ENCODE data around the gene BCDIN3D. TPM values are rescaled to one million over a fixed set of nuclear protein-coding genes. Genes with fewer than 3 reads are reported as not detected.

The BCDIN3D gene
- total and polyA plus RNA-seq, 10 of the 15 experiments (the other 5 are each of a cell fraction or from before 2014, with no cell fraction given): 3.7 to 7.2 (median 6.4) TPM

DNA sequence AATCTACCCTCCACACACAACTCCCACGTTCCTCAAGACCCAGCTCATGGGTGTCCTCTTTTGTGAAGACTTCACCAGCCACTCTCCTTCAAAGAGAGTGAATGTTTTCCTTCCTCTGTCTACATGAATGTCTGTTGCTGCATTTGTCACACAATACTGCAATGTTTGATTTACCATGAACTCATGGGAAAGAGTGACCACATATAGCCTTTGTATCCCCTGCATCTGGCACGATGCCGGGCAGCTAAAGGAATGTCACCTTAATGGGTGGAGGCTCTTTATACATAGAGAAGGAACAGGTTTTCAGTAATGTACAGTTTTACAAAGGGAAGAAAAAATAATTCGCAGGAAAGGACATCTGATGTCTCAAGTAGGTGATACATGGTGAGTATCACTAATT lies 12.1 kb upstream of the BCDIN3D start:
- WGBS (ENCODE audit: insufficient coverage, insufficient replicate concordance, low lambda C conversion rate, missing lambda C conversion rate): 45% methylated on average over 4 of the region's 4 CpGs
- Histone ChIP-seq H3K4me2 (ENCODE audit: control insufficient read depth, insufficient read depth) (no peak overlapping the region), H3K79me2 (ENCODE audit: control insufficient read depth, insufficient read depth, low read length) (no peaks in the 10 kb centered on the region), H2AFZ (ENCODE audit: control insufficient read depth, low read depth, low read length) (no peak overlapping the region), H4K20me1 (ENCODE audit: control insufficient read depth, insufficient read depth) (no peaks in the 10 kb centered on the region), H3K4me3 (no peak overlapping the region), H3K9ac (ENCODE audit: control insufficient read depth, insufficient read depth, low read length) (no peak overlapping the region), H3K27me3 (replicated peaks in 1 of 2; ENCODE audit: control insufficient read depth in 2 of 2, insufficient read depth in 2 of 2, low read length in 1 of 2) (no peaks in the 10 kb centered on the region), H3K27ac (ENCODE audit: control insufficient read depth, insufficient read depth) (no peak overlapping the region), H3K36me3 (ENCODE audit: control insufficient read depth in 2 of 2, insufficient read depth in 2 of 2, low read length in 1 of 2) (no peaks in the 10 kb centered on the region), H3K4me1 (ENCODE audit: control insufficient read depth, insufficient read depth, low read length) (no peaks in the 10 kb centered on the region), H3K9me3 (replicated peaks; ENCODE audit: control insufficient read depth, insufficient read depth, low read length) (no peaks in the 10 kb centered on the region)
- no peak for DNase-seq (ENCODE audit: low read depth, low spot score)
- in situ Hi-C loops (cut with MboI) (no loop called here), intact Hi-C loops (cut with micrococcal nuclease; ENCODE audit: unreplicated experiment) (no loop called here)
- BruUV-seq (replicated peaks): no TSS peak
- SMC1A ChIA-PET (ENCODE audit: uncharacterized antibody, unreplicated experiment): no interaction called here
- ATAC-seq: no peak
- TF ChIP-seq, protein P1, sequence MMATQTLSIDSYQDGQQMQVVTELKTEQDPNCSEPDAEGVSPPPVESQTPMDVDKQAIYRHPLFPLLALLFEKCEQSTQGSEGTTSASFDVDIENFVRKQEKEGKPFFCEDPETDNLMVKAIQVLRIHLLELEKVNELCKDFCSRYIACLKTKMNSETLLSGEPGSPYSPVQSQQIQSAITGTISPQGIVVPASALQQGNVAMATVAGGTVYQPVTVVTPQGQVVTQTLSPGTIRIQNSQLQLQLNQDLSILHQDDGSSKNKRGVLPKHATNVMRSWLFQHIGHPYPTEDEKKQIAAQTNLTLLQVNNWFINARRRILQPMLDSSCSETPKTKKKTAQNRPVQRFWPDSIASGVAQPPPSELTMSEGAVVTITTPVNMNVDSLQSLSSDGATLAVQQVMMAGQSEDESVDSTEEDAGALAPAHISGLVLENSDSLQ (IDR thresholded peaks at IDR 0.05): no peak
- no peak for TF ChIP-seq ZBED1 (IDR thresholded peaks at IDR 0.05; ENCODE audit: borderline replicate concordance)
- TF ChIP-seq BMI1 (IDR thresholded peaks at IDR 0.05; ENCODE audit: borderline replicate concordance): no peak
- TF ChIP-seq, protein P2, sequence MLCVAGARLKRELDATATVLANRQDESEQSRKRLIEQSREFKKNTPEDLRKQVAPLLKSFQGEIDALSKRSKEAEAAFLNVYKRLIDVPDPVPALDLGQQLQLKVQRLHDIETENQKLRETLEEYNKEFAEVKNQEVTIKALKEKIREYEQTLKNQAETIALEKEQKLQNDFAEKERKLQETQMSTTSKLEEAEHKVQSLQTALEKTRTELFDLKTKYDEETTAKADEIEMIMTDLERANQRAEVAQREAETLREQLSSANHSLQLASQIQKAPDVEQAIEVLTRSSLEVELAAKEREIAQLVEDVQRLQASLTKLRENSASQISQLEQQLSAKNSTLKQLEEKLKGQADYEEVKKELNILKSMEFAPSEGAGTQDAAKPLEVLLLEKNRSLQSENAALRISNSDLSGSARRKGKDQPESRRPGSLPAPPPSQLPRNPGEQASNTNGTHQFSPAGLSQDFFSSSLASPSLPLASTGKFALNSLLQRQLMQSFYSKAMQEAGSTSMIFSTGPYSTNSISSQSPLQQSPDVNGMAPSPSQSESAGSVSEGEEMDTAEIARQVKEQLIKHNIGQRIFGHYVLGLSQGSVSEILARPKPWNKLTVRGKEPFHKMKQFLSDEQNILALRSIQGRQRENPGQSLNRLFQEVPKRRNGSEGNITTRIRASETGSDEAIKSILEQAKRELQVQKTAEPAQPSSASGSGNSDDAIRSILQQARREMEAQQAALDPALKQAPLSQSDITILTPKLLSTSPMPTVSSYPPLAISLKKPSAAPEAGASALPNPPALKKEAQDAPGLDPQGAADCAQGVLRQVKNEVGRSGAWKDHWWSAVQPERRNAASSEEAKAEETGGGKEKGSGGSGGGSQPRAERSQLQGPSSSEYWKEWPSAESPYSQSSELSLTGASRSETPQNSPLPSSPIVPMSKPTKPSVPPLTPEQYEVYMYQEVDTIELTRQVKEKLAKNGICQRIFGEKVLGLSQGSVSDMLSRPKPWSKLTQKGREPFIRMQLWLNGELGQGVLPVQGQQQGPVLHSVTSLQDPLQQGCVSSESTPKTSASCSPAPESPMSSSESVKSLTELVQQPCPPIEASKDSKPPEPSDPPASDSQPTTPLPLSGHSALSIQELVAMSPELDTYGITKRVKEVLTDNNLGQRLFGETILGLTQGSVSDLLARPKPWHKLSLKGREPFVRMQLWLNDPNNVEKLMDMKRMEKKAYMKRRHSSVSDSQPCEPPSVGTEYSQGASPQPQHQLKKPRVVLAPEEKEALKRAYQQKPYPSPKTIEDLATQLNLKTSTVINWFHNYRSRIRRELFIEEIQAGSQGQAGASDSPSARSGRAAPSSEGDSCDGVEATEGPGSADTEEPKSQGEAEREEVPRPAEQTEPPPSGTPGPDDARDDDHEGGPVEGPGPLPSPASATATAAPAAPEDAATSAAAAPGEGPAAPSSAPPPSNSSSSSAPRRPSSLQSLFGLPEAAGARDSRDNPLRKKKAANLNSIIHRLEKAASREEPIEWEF (IDR thresholded peaks at IDR 0.05; ENCODE audit: insufficient replicate concordance, low read depth, low read length): no peak
- no peak for TF ChIP-seq CHD1 (IDR thresholded peaks at IDR 0.05; ENCODE audit: low read depth, low read length)
- TF ChIP-seq, protein P3, sequence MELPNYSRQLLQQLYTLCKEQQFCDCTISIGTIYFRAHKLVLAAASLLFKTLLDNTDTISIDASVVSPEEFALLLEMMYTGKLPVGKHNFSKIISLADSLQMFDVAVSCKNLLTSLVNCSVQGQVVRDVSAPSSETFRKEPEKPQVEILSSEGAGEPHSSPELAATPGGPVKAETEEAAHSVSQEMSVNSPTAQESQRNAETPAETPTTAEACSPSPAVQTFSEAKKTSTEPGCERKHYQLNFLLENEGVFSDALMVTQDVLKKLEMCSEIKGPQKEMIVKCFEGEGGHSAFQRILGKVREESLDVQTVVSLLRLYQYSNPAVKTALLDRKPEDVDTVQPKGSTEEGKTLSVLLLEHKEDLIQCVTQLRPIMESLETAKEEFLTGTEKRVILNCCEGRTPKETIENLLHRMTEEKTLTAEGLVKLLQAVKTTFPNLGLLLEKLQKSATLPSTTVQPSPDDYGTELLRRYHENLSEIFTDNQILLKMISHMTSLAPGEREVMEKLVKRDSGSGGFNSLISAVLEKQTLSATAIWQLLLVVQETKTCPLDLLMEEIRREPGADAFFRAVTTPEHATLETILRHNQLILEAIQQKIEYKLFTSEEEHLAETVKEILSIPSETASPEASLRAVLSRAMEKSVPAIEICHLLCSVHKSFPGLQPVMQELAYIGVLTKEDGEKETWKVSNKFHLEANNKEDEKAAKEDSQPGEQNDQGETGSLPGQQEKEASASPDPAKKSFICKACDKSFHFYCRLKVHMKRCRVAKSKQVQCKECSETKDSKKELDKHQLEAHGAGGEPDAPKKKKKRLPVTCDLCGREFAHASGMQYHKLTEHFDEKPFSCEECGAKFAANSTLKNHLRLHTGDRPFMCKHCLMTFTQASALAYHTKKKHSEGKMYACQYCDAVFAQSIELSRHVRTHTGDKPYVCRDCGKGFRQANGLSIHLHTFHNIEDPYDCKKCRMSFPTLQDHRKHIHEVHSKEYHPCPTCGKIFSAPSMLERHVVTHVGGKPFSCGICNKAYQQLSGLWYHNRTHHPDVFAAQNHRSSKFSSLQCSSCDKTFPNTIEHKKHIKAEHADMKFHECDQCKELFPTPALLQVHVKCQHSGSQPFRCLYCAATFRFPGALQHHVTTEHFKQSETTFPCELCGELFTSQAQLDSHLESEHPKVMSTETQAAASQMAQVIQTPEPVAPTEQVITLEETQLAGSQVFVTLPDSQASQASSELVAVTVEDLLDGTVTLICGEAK (IDR thresholded peaks at IDR 0.05; ENCODE audit: borderline replicate concordance): no peak
- no peak for TF ChIP-seq SIX5 (IDR thresholded peaks at IDR 0.05; ENCODE audit: low read depth, low read length, severe bottlenecking)
- POLR2A ChIA-PET: no interaction called here
- CTCF ChIA-PET: interaction anchor here (1.4 to 2.6 kb wide), 2 partner anchors 12 to 211 kb away, joined by 3 to 12 read pairs; no protein-coding TSS in a partner anchor
- no peak for FAIRE-seq
- RAD21 ChIA-PET (ENCODE audit: unreplicated experiment): no interaction called here
